Neuron (in vitro differentiated cells): ENCODE data around the gene ETFBKMT.
"Not testable (repeated sequence)": the region's sequence is repeated elsewhere in the genome, so short reads cannot be mapped to it uniquely, and the experiment has no call there.

Experiments used
- H2AFZ ChIP-seq: one replicate; pipeline ENCODE4 v1.6.1; 2013; ENCODE audit warnings: low read depth, mild to moderate bottlenecking, inconsistent platforms, low read length, moderate library complexity
- H3K27me3 ChIP-seq: one replicate; pipeline ENCODE4 v1.6.1; 2013; ENCODE audit warnings: low read length; ENCODE audit not compliant: insufficient read depth
- H3K36me3 ChIP-seq: one replicate; pipeline ENCODE4 v1.6.1; 2013; ENCODE audit warnings: low read length; ENCODE audit not compliant: insufficient read depth
- H3K4me1 ChIP-seq: one replicate; pipeline ENCODE4 v1.6.1; 2013; ENCODE audit warnings: low read length; ENCODE audit not compliant: insufficient read depth
- H3K4me3 ChIP-seq: 2 replicates; pipeline ENCODE4 v1.5.1; 2013; ENCODE audit warnings: mild to moderate bottlenecking, low read length, moderate library complexity
- H3K9me3 ChIP-seq: one replicate; pipeline ENCODE4 v1.6.1; 2013; ENCODE audit warnings: low read length

ETFBKMT gene

DNA sequence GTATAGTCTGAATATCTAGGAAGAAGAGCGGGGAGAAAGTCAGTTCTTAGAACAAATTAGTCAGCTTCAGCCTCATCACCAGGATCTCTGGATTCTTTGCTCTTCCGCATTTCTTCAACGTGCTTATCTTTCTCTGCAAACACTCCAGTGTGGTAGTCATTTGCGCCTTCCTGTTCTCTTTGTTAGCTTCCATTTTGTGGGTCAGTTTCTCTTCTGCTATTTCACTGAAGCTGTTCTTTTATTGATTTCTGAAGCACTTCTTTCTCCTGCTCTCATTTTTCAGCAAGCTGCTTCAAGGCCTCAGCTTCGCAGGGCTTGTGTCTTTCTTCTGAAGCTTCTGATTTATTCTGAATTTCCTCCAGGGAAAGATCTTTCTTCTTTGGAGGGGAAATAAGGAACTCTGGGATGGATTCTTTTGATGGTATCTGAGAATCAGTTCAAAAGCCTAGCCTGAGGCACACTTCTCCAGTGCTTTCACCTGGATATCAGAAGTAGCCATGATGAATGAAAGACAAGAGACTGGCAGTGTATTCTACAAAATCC, 55.9 kb downstream of the ETFBKMT start:
- Histone ChIP-seq H3K27me3 (no peaks in the 10 kb centered on the region), H2AFZ (no peak overlapping the region), H3K9me3 (peaks cover 7% of the 10 kb centered on the region), H3K4me1 (no peaks in the 10 kb centered on the region), H3K4me3 (no peak overlapping the region), H3K36me3 (no peaks in the 10 kb centered on the region)

DNA sequence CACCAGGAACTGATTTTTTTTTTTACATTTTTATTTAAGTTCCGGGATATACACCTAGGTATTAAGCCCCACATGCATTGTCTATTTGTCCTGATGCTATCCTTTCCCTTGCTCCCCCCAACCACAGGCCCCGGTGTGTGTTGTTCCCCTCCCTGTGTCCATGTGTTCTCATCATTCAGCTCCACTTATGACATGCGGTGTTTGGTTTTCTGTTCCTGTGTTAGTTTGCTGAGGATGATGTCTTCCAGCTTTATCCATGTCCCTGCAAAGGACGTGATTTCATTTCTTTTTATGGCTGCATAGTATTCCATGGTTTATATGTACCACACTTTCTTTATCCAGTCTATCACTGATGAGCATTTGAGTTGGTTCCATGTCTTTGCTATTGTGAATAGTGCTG, 57.5 kb downstream of the ETFBKMT start:
- H2AFZ ChIP-seq, H3K4me3 ChIP-seq, H3K27me3 ChIP-seq, H3K9me3 ChIP-seq, H3K4me1 ChIP-seq, H3K36me3 ChIP-seq: not testable (repeated sequence)

DNA sequence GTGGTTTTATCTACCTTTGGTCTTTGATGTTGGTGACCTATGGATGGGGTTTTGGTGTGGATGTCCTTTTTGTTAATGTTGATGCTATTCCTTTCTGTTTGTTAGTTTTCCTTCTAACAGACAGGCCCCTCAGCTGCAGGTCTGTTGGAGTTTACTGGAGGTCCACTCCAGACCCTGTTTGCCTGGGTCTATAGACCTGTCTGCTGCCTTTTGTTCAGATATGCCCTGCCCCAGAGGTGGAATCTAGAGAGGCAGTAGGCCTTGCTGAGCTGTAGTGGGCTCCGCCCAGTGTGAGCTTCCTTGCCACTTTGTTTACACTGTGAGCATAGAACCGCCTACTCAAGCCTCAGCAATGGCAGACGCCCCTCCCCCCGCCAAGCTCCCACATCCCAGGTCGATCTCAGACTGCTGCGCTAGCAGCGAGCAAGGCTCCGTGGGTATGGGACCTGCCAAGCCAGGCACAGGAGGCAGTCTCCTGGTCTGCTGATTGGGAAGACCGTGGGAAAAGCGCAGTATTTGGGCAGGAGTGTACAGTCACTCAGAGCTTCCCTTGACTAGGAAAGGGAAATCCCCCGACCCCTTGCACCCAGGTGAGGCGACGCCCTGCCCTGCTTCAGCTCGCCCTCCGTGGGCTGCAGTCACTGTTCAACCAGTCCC, 59.2 kb downstream of the ETFBKMT start:
- not testable (repeated sequence) for H3K4me3 ChIP-seq, H3K27me3 ChIP-seq, H2AFZ ChIP-seq, H3K36me3 ChIP-seq, H3K4me1 ChIP-seq, H3K9me3 ChIP-seq

DNA sequence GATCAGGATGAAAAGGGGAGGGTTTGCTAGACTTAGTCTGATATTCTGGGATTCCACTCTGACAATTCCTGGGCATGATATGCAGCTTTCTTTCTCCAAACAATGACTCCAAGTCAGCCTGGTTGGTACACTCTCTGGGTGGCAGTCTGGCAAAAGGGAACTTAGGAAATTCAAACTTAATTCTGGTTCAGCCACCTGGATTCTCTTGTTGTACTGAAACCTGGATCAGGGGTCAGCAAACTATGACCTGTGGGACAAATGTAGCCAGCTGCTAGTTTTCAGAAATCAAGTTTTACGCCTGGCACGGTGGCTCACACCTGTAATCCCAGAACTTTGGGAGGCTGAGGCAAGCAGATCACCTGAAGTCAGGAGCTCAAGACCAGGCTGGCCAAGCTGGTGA, 63.1 kb downstream of the ETFBKMT start:
- H3K36me3 ChIP-seq = no peaks in the 10 kb centered on the region
- peaks cover 4% of the 10 kb centered on the region for H3K9me3 ChIP-seq
- H3K4me3 ChIP-seq = no peak overlapping the region
- H3K4me1 ChIP-seq = no peaks in the 10 kb centered on the region
- H2AFZ ChIP-seq = no peak overlapping the region
- H3K27me3 ChIP-seq = no peaks in the 10 kb centered on the region
